Chondrocyte (in vitro differentiated cells): ENCODE data around the gene RNF145. TPM values are rescaled to one million over a fixed set of nuclear protein-coding genes. Genes with fewer than 3 reads are reported as not detected.

Source experiments
- DNase-seq: peaks from one replicate; pipeline ENCODE4 v3.0.0; 2021; ENCODE audit warnings: mixed read lengths, low spot score
- H3K27ac Mint-ChIP-seq: one replicate; pipeline ENCODE4 v1.8.0; 2021; ENCODE audit warnings: mild to moderate bottlenecking, moderate library complexity, mixed read lengths; ENCODE audit not compliant: unreplicated experiment
- H3K27me3 Mint-ChIP-seq: 2 replicates; pipeline ENCODE4 v1.8.0; 2021; ENCODE audit warnings: low read depth, mixed read lengths
- H3K36me3 Mint-ChIP-seq: 2 replicates; pipeline ENCODE4 v1.8.0; 2021; ENCODE audit warnings: low read depth, mixed read lengths
- H3K4me1 Mint-ChIP-seq: 2 replicates; pipeline ENCODE4 v1.8.0; 2021; ENCODE audit warnings: low read depth, mild to moderate bottlenecking, mixed read lengths
- H3K4me3 Mint-ChIP-seq: one replicate; pipeline ENCODE4 v1.8.0; 2021; ENCODE audit warnings: mild to moderate bottlenecking, moderate library complexity, mixed read lengths; ENCODE audit not compliant: unreplicated experiment
- H3K9me3 Mint-ChIP-seq: 2 replicates; pipeline ENCODE4 v1.8.0; 2021; ENCODE audit warnings: low read depth, mixed read lengths
- CTCF ChIP-seq: fragments of 200-600 bp; sonication (generic); IDR thresholded peaks from 2 replicates; pipeline ENCODE4 v1.5.0; 2021; ENCODE audit warnings: antibody characterized with exemption, mild to moderate bottlenecking, moderate library complexity
- total RNA-seq: library from RNA; stranded (reverse); gene quantifications from 3 replicates; pipeline ENCODE4 v1.2.1, GENCODE V29; 2021

Gene RNF145
- total RNA-seq, 1 donor from 2014 or later = 83.9 TPM

GRCh38 chr5:159113405-159113804 is 95.9 kb downstream of the RNF145 start:
- no peak overlapping the region for H3K4me3 Mint-ChIP-seq
- H3K36me3 Mint-ChIP-seq = peaks cover 1% of the 10 kb centered on the region
- H3K27ac Mint-ChIP-seq = no peak overlapping the region
- H3K4me1 Mint-ChIP-seq = peaks cover 7% of the 10 kb centered on the region
- no peak for TF ChIP-seq CTCF
- H3K9me3 Mint-ChIP-seq = no peaks in the 10 kb centered on the region
- no peaks in the 10 kb centered on the region for H3K27me3 Mint-ChIP-seq
- no peak for DNase-seq

- peaks cover 2% of the 10 kb centered on the region for H3K4me1 Mint-ChIP-seq
- no peak overlapping the region for H3K27ac Mint-ChIP-seq
- no peaks in the 10 kb centered on the region for H3K27me3 Mint-ChIP-seq
- no peak for DNase-seq
- TF ChIP-seq CTCF = no peak
- no peaks in the 10 kb centered on the region for H3K9me3 Mint-ChIP-seq
- no peak overlapping the region for H3K4me3 Mint-ChIP-seq
- H3K36me3 Mint-ChIP-seq = peaks cover 1% of the 10 kb centered on the region
These were observed 96.9 kb downstream of the RNF145 start for GRCh38 chr5:159112436-159112835.

Other genes starting within 250 kb of the RNF145 start
- 60.9 to 71.5 TPM (median 67.9 TPM) in 3 replicates for gene EBF1, start 109.6 kb downstream of the RNF145 start, total RNA-seq
- 31.7 to 35.5 TPM (median 33.2 TPM) in 3 replicates for gene UBLCP1, start 53.7 kb upstream of the RNF145 start, total RNA-seq
- gene IL12B, start 120.9 kb upstream of the RNF145 start, total RNA-seq = not detected in 3 replicates